PC-9 (cell line): ENCODE results near the gene TMEM132E. TPM values are rescaled to one million over a fixed set of nuclear protein-coding genes. Genes with fewer than 3 reads are reported as not detected.

Source experiments
- BruUV-seq: library from RNA; stranded (reverse); fragments of 400-500 nt; replicated peaks from 2 replicates; lab custom pipeline; 2021; lab: Mats Ljungman, UMichigan
- CTCF ChIA-PET: fragments of 300-600 bp; sonication (Branson Sonifier 250); formaldehyde crosslinking; loops from one replicate; lab custom pipeline; 2022; ENCODE audit warnings: antibody characterized with exemption; lab: Charles Lee
- POLR2A ChIA-PET: fragments of 300-600 bp; sonication (Branson Sonifier 250); formaldehyde crosslinking; loops from one replicate; lab custom pipeline; 2022; ENCODE audit warnings: antibody characterized with exemption; ENCODE audit not compliant: unreplicated experiment; lab: Charles Lee
- DNase-seq, 2 experiments: peaks; one replicate each; pipeline versions ENCODE4 v3.0.0 to v3.0.0-alpha.2; 2015 to 2022; ENCODE audit warnings: mixed read lengths in 1 of 2
- H2AFZ ChIP-seq: fragments of 200-600 bp; sonication (generic); 2 replicates; pipeline ENCODE4 v1.8.1; 2017; ENCODE audit warnings: antibody characterized with exemption
- H3F3A ChIP-seq: fragments of 200-600 bp; sonication (generic); 2 replicates; pipeline ENCODE4 v1.8.1; 2017; ENCODE audit warnings: antibody characterized with exemption, mild to moderate bottlenecking, low read depth; ENCODE audit not compliant: insufficient read depth
- H3K27ac ChIP-seq: fragments of 200-600 bp; sonication (generic); 2 replicates; pipeline ENCODE4 v1.6.1; 2016; ENCODE audit warnings: mixed run types
- H3K27me3 ChIP-seq: fragments of 200-600 bp; sonication (generic); 2 replicates; pipeline ENCODE4 v1.6.1; 2016; ENCODE audit warnings: low read depth, mixed run types; ENCODE audit not compliant: insufficient read depth
- H3K36me3 ChIP-seq: fragments of 200-600 bp; sonication (generic); 2 replicates; pipeline ENCODE4 v1.6.1; 2016; ENCODE audit warnings: low read depth, mixed run types
- H3K4me1 ChIP-seq: fragments of 200-600 bp; sonication (generic); replicated peaks from 2 replicates; pipeline ENCODE4 v1.6.1; 2016; ENCODE audit warnings: mixed run types; ENCODE audit not compliant: insufficient read depth
- H3K4me2 ChIP-seq: fragments of 200-600 bp; sonication (generic); 2 replicates; pipeline ENCODE4 v1.6.1; 2017; ENCODE audit warnings: mixed run types
- H3K4me3 ChIP-seq: fragments of 200-600 bp; sonication (generic); 2 replicates; pipeline ENCODE4 v1.6.1; 2016; ENCODE audit warnings: mixed run types
- H3K79me2 ChIP-seq: fragments of 200-600 bp; sonication (generic); 2 replicates; pipeline ENCODE4 v1.6.1; 2017; ENCODE audit warnings: low read depth, mixed run types
- H3K9me2 ChIP-seq: fragments of 200-600 bp; sonication (generic); 2 replicates; pipeline ENCODE4 v1.8.1; 2017; ENCODE audit warnings: mild to moderate bottlenecking; ENCODE audit not compliant: insufficient read depth
- H3K9me3 ChIP-seq: fragments of 200-600 bp; sonication (generic); 2 replicates; pipeline ENCODE4 v1.8.1; 2016; ENCODE audit warnings: low read depth; ENCODE audit not compliant: insufficient read depth
- H4K20me1 ChIP-seq: fragments of 200-600 bp; sonication (generic); 2 replicates; pipeline ENCODE4 v1.8.1; 2017; ENCODE audit not compliant: insufficient read depth
- CTCF ChIP-seq: fragments of 200-600 bp; sonication (generic); conservative IDR thresholded peaks from 2 replicates; pipeline ENCODE4 v1.6.1; 2017; ENCODE audit warnings: mixed run types, antibody characterized with exemption, mild to moderate bottlenecking, moderate library complexity
- EZH2 ChIP-seq: fragments of 200-600 bp; sonication (generic); IDR thresholded peaks from 2 replicates; pipeline ENCODE4 v1.8.0; 2017; ENCODE audit warnings: antibody characterized with exemption, low read depth
- intact Hi-C: fragments of 100-400 bp; cut with micrococcal nuclease; formaldehyde crosslinking; loops from one replicate; pipeline ENCODE4 v1.10.0; 2022; ENCODE audit not compliant: unreplicated experiment
- total RNA-seq: library from RNA; stranded (reverse); gene quantifications from 2 replicates; pipeline ENCODE4 v1.2.3, GENCODE V29; 2021

Gene TMEM132E
- total RNA-seq, 1 experiment from 2014 or later = not detected

- no peak overlapping the region for H3K4me3 ChIP-seq
- no peak overlapping the region for H3K27ac ChIP-seq
- H3F3A ChIP-seq = no peaks in the 10 kb centered on the region
- H3K9me2 ChIP-seq = no peaks in the 10 kb centered on the region
- no peaks in the 10 kb centered on the region for H3K9me3 ChIP-seq
- no peak overlapping the region for H2AFZ ChIP-seq
- CTCF ChIA-PET = no interaction called here
- H3K4me2 ChIP-seq = no peak overlapping the region
- TF ChIP-seq EZH2 = no peak
- no peak for TF ChIP-seq CTCF
- no peaks in the 10 kb centered on the region for H4K20me1 ChIP-seq
- H3K36me3 ChIP-seq = no peaks in the 10 kb centered on the region
- POLR2A ChIA-PET = interaction anchor here (0.6 kb wide), 1 partner anchor 455 kb away, joined by 9 read pairs; no protein-coding TSS in a partner anchor
- intact Hi-C loops = no loop called here
- H3K4me1 ChIP-seq = no peaks in the 10 kb centered on the region
- no TSS peak for BruUV-seq
- no peak for DNase-seq
- no peaks in the 10 kb centered on the region for H3K79me2 ChIP-seq
- H3K27me3 ChIP-seq = peaks cover 74% of the 10 kb centered on the region
These were observed 28.5 kb downstream of the TMEM132E start for GRCh38 chr17:34607917-34608316.

- DNase-seq = no peak
- H3F3A ChIP-seq = no peaks in the 10 kb centered on the region
- intact Hi-C loops = no loop called here
- H3K4me3 ChIP-seq = no peak overlapping the region
- no peak overlapping the region for H3K27ac ChIP-seq
- no peaks in the 10 kb centered on the region for H3K79me2 ChIP-seq
- H2AFZ ChIP-seq = no peak overlapping the region
- no peaks in the 10 kb centered on the region for H4K20me1 ChIP-seq
- TF ChIP-seq EZH2 = no peak
- TF ChIP-seq CTCF = no peak
- no peaks in the 10 kb centered on the region for H3K9me2 ChIP-seq
- CTCF ChIA-PET = no interaction called here
- no peaks in the 10 kb centered on the region for H3K4me1 ChIP-seq
- no peaks in the 10 kb centered on the region for H3K9me3 ChIP-seq
- POLR2A ChIA-PET = no interaction called here
- no TSS peak for BruUV-seq
- H3K36me3 ChIP-seq = no peaks in the 10 kb centered on the region
- peaks cover 83% of the 10 kb centered on the region for H3K27me3 ChIP-seq
- H3K4me2 ChIP-seq = no peak overlapping the region
These were observed 29.8 kb downstream of the TMEM132E start for GRCh38 chr17:34609210-34609609.

GRCh38 chr17:34610039-34610438 is 30.7 kb downstream of the TMEM132E start:
- H3K4me1 ChIP-seq = no peaks in the 10 kb centered on the region
- BruUV-seq = no TSS peak
- no peaks in the 10 kb centered on the region for H3K9me3 ChIP-seq
- H3K4me2 ChIP-seq = no peak overlapping the region
- POLR2A ChIA-PET = no interaction called here
- H3F3A ChIP-seq = no peaks in the 10 kb centered on the region
- H3K36me3 ChIP-seq = no peaks in the 10 kb centered on the region
- no peaks in the 10 kb centered on the region for H3K9me2 ChIP-seq
- H4K20me1 ChIP-seq = no peaks in the 10 kb centered on the region
- DNase-seq = no peak
- no peak overlapping the region for H2AFZ ChIP-seq
- no peak for TF ChIP-seq CTCF
- TF ChIP-seq EZH2 = no peak
- H3K79me2 ChIP-seq = no peaks in the 10 kb centered on the region
- peaks cover 84% of the 10 kb centered on the region for H3K27me3 ChIP-seq
- CTCF ChIA-PET = no interaction called here
- no peak overlapping the region for H3K4me3 ChIP-seq
- intact Hi-C loops = no loop called here
- no peak overlapping the region for H3K27ac ChIP-seq
